ENCODE measurements around the gene HERC3.

Gene HERC3

DNA sequence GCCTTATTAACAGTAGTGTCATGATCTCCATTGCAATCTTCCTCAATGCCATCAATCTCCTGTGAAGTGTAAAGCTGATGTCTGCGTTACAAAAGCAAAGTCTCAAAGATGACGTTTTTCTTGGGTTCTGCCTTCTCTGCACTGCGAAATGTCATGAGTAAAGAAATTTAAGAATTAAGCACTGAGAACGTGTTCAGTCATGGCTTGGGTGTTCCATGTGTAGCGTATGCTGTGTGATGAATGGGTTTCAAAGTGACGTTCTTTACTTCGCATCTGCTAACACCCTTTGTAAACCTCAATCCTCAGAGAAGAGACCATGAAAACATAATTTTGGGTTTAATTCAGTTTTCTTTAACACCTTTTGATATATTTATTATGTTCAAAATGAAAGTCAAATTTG, 104.3 kb downstream of the HERC3 start:
- TF ChIP-seq, protein P1, sequence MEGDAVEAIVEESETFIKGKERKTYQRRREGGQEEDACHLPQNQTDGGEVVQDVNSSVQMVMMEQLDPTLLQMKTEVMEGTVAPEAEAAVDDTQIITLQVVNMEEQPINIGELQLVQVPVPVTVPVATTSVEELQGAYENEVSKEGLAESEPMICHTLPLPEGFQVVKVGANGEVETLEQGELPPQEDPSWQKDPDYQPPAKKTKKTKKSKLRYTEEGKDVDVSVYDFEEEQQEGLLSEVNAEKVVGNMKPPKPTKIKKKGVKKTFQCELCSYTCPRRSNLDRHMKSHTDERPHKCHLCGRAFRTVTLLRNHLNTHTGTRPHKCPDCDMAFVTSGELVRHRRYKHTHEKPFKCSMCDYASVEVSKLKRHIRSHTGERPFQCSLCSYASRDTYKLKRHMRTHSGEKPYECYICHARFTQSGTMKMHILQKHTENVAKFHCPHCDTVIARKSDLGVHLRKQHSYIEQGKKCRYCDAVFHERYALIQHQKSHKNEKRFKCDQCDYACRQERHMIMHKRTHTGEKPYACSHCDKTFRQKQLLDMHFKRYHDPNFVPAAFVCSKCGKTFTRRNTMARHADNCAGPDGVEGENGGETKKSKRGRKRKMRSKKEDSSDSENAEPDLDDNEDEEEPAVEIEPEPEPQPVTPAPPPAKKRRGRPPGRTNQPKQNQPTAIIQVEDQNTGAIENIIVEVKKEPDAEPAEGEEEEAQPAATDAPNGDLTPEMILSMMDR (conservative IDR thresholded peaks at IDR 0.05; ENCODE audit: low read depth, low read length): no peak
- DNase-seq (ENCODE audit: low read depth): no peak
- H3K4me3 ChIP-seq (ENCODE audit: low read depth, low read length): peak overlapping the region; percentile 74

DNA sequence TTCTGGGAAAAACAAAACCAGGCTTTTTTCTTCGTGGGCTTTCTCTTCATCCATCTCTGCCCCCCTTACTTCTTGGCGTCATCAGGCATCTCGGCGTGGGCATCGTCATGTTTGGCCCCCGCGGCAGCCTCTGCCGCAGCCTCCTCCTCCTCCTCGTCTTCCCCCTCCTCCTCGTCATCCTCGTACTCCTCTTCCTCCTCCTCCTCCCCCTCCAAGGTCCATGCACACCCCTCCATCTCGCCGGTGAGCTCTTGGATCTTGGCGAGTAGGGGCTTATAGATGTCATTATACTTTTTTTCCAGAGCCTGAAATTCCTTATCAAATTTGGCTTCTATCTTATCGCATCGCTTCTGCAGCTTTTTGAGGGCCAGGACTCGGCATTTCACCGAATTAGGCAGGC, 104.9 kb downstream of the HERC3 start:
- peak overlapping the region; percentile 74 for H3K4me3 ChIP-seq (ENCODE audit: low read depth, low read length)
- no peak for DNase-seq (ENCODE audit: low read depth)
- TF ChIP-seq, protein P1 (conservative IDR thresholded peaks at IDR 0.05; ENCODE audit: low read depth, low read length): no peak

- TF ChIP-seq, protein P1 (conservative IDR thresholded peaks at IDR 0.05; ENCODE audit: low read depth, low read length): no peak
- peak within 1 kb of the TSS; percentile 74 for H3K4me3 ChIP-seq (ENCODE audit: low read depth, low read length)
- peak; percentile 79 for DNase-seq (ENCODE audit: low read depth)
Measured at GRCh38 chr4:88697588-88698329, 105.5 kb downstream of the HERC3 start, which contains the start of gene NAP1L5. NAP1L5 (minus strand) TSS chr4:88697829; CDS start chr4:88697754, 75 bp downstream.

DNA sequence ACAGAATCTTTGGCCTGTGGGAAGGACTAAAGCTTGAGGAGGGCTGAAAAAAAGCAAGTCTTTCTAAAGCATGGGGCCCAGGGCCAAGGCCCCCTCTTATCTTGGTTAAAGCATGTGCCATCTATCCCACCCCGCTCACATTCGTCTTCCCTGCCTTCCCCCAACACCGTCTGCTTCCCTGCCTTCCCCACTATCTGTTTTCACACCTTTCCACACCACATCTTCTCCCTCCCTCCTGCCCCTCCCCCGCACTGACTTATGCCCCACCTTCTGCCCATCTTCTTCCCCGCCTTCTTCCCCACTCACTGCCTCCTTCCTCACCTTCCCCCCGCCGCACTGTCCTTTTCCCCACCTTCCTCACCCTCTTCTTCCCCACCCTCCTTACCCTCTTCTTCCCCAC, 106.2 kb downstream of the HERC3 start:
- TF ChIP-seq, protein P1 (conservative IDR thresholded peaks at IDR 0.05; ENCODE audit: low read depth, low read length): no peak
- no peak overlapping the region for H3K4me3 ChIP-seq (ENCODE audit: low read depth, low read length)
- no peak for DNase-seq (ENCODE audit: low read depth)

DNA sequence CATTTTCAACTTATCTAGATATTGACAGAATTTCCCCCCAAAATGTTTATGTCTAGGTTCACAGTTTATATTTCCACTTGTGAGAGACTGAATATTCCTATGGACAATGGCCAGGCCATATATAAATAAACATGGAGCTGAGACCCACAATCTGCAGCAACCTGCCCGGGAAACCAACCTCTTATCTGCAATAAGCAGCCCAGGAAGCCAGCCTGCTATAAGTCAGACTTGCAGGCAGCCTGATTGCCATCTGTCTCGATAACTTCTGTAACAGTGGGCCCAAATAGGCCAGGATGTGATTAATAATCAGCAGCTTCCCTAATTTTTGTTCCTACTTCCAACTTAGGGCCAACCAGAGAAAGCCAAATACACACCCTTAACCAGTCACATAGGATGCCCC, 110.5 kb downstream of the HERC3 start:
- no peak for DNase-seq (ENCODE audit: low read depth)
- TF ChIP-seq, protein P1 (conservative IDR thresholded peaks at IDR 0.05; ENCODE audit: low read depth, low read length): no peak
- H3K4me3 ChIP-seq (ENCODE audit: low read depth, low read length): no peak overlapping the region

GRCh38 chr4:88705223-88705622, 112.9 kb downstream of the HERC3 start:
- TF ChIP-seq, protein P1 (conservative IDR thresholded peaks at IDR 0.05; ENCODE audit: low read depth, low read length): no peak
- H3K4me3 ChIP-seq (ENCODE audit: low read depth, low read length): no peak overlapping the region
- no peak for DNase-seq (ENCODE audit: low read depth)

Measured in choroid plexus epithelial cell (primary cell).